ENCODE data around the gene ABCG5.

ABCG5 gene

GRCh38 chr2:43842866-43843226 is 4.2 kb upstream of the ABCG5 start:
- no peak for DNase-seq (ENCODE audit: low read depth, low spot score)

DNA sequence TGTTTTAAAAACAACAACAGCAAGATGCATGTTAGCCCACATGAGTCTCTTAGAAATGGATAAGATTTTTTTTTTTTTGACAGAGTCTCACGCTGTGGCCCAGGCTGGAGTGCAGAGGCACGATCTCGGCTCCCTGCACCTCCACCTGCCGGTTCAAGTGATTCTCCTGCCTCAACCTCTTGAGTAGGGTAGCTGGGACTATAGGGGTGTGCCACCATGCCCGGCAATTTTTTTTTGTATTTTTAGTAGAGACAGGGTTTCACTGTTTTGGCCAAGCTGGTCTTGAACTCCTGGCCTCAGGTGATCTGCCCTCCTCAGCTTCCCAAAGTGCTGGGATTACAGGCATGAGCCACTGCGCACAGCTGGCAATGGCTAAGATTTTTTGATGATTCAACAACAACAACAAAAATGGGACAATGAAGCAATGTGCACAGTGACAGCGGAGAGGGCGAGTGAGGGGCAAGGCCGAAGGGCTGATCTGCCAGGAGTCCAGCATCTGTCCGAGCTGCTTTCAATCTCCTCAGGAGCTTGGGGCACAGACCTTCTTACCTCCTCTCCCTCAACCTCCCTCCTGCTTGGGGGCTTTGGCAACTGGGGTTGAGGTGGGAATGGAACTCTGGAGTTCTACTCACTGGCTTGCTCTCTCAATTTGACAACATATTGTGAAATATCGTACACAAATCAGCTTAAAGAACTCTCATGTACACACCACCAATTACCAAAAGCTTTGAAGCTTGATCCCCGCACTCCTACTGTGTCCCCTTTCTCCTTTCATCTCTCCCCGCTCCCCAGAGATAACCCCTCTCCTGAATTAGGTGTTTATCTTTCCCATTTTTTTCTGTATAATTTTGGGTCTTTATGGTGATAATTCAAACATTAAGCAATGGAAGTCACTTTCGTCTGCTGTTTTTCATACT is 3.6 kb upstream of the ABCG5 start:
- DNase-seq (ENCODE audit: low read depth, low spot score), result no peak

GRCh38 chr2:43840965-43841364 is 2.3 kb upstream of the ABCG5 start:
- DNase-seq (ENCODE audit: low read depth, low spot score), result no peak

- DNase-seq (ENCODE audit: low read depth, low spot score), result no peak
Observed at GRCh38 chr2:43839776-43840564, 1.3 kb upstream of the ABCG5 start.

- no peak for DNase-seq (ENCODE audit: low read depth, low spot score)
Observed at GRCh38 chr2:43837831-43838559, 644 bp downstream of the ABCG5 start.

- DNase-seq (ENCODE audit: low read depth, low spot score), result no peak
Observed at GRCh38 chr2:43837033-43837432, 1.6 kb downstream of the ABCG5 start.

DNA sequence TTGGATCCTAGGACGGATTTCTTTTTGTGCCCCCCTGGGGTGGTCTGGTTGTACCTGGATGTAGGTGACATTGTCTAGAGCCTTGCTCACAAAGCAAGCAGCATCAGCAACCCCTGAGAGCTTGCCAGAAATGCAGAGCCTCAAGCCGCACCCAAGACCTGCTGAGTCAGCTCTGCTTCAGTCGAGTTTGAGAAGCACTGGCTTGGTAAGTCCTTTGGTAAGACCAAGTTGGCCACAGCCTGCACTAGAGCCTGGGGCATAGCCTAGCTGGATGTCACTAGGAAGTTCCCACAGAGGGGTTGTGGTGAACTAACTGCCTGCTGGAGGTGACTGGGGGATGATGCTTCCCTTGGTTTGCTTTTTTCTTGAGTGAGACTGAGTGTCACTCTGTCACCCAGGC is 6.2 kb downstream of the ABCG5 start:
- no peak for DNase-seq (ENCODE audit: low read depth, low spot score)

- DNase-seq (ENCODE audit: low read depth, low spot score), result no peak
Observed at GRCh38 chr2:43831543-43832294, 6.9 kb downstream of the ABCG5 start.

GRCh38 chr2:43826305-43827250 is 12.1 kb downstream of the ABCG5 start:
- no peak for DNase-seq (ENCODE audit: low read depth, low spot score)

GRCh38 chr2:43825841-43826240 is 12.8 kb downstream of the ABCG5 start:
- no peak for DNase-seq (ENCODE audit: low read depth, low spot score)

GRCh38 chr2:43824951-43825493 is 13.6 kb downstream of the ABCG5 start:
- no peak for DNase-seq (ENCODE audit: low read depth, low spot score)

GRCh38 chr2:43824512-43824911 is 14.1 kb downstream of the ABCG5 start:
- no peak for DNase-seq (ENCODE audit: low read depth, low spot score)

GRCh38 chr2:43823751-43824150 is 14.9 kb downstream of the ABCG5 start:
- DNase-seq (ENCODE audit: low read depth, low spot score), result no peak

DNA sequence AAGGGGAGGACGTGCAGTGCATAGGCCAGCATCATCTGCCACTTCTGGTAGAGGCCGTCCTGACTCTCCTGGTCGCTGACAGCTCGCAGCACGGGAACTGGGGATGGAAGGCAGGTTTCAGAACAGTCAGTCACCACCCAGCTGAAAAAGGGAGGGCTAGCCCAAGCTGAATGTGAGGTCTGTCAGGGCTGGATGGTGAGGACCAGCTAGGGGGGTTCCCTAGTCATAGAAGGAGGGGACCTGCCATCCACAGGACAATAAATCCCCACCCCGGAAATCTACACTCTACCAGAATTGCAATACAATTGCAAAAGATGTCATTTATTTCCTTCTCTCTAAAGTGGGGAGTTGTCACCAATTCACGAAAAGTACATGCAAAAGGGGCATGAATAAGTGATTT is 15.8 kb downstream of the ABCG5 start:
- no peak for DNase-seq (ENCODE audit: low read depth, low spot score)

DNA sequence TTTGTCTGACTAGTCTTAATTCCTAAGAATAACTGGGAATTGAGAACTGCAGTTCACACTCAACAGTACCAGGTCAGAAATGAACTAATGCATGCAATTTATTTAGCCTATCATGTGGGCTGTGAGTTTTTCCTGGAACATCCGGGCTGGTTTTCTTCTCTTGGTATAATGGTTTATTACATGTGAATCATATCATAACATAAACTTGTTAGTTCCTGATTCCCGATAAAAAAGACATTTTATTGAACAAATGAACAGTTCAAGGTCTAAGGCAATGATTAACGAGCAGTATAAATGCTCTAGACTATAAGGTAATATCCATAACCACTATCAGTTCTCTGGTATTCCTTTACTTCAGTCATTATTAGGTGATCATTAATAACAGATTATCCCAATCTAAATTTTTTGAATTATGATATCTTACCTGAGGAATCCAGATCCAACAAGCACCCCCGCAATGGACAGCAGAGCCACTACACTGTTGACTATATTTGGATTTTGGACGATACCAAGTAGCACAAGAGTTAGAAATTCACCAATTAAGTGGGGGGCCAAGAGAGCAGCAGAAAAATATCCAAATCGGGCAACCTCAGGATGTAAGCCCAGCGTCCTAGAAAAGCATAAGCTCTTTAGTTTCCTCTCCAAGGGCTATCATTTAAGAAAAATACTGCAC is 19.0 kb downstream of the ABCG5 start:
- DNase-seq (ENCODE audit: low read depth, low spot score), result no peak

GRCh38 chr2:43818761-43819160 is 19.9 kb downstream of the ABCG5 start:
- DNase-seq (ENCODE audit: low read depth, low spot score), result no peak

DNA sequence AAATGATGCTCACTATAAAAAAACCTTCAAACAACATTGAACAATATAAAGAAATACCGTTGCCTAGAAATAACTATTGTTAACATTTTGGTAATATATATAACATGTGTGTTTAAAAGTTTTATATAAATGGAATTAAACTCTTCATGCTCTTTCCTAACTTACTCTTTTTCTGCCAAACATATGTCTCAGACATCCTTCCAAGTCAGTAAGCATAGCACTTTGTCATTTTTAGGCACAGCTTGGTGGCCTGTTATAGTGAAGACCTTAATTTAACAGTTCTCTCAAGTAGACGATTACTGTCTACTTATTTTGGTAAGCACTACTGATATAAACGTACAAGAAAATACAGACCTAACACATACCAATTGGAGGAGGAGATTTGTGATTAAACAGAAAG is 23.9 kb downstream of the ABCG5 start:
- DNase-seq (ENCODE audit: low read depth, low spot score), result no peak

DNA sequence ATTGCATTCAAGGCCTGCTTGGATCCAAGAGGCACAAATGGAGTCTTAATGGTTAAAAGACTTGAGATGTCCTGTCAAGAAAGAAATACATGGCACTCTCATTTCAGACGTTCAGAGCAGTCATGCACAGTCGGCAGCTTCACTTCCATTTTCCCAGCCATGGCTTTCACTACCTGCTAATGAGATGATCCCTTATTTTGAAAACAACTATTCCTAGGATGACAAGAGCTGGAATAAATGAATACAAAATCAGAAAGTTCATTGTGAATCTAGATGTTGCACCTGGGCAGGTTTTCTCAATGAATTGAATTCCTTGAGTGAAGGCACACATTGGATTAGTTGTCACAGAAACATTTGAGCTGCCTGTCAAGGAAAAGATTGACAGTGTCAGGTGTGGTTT is 25.7 kb downstream of the ABCG5 start:
- no peak for DNase-seq (ENCODE audit: low read depth, low spot score)

DNA sequence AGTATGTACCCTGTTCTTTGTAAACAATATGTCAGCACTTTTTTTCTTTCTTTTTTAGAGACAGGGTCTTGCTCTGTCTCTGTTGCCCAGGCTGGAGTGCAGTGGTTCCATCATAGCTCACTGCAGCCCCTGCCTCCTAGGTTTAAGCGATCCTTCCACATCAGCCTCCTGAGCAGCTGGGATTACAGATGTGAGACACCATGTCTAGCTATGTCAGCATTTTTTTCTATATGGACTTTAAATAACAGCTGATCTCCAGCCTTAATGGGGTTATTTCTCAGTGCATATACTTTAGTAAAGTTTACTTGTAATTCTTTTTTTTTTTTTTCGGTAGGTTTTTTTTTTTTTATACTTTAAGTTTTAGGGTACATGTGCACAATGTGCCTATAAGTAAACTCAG is 26.6 kb downstream of the ABCG5 start:
- no peak for DNase-seq (ENCODE audit: low read depth, low spot score)

GRCh38 chr2:43810888-43811287 is 27.8 kb downstream of the ABCG5 start:
- no peak for DNase-seq (ENCODE audit: low read depth, low spot score)
